GM12865 (cell line): ENCODE data around the gene BORCS5.

Source experiments
- DNase-seq: peaks from one replicate; pipeline ENCODE4 v3.0.0; 2010; ENCODE audit warnings: low read depth
- H3K4me3 ChIP-seq: 2 replicates; pipeline ENCODE4 v1.5.1; 2011; ENCODE audit warnings: mild to moderate bottlenecking, low read depth, low read length, control low read depth
- CTCF ChIP-seq: IDR thresholded peaks from 2 replicates; pipeline ENCODE4 v1.5.1; 2011; ENCODE audit warnings: low read length, control low read depth, low read depth, inconsistent platforms; ENCODE audit not compliant: insufficient read depth; ENCODE audit errors: missing control alignments

The BORCS5 gene

GRCh38 chr12:12327802-12328201, 29.1 kb upstream of the BORCS5 start:
- TF ChIP-seq CTCF = peak; percentile 65
- DNase-seq = peak; percentile 73
- H3K4me3 ChIP-seq = no peak overlapping the region

GRCh38 chr12:12331244-12331771, 25.6 kb upstream of the BORCS5 start:
- no peak for TF ChIP-seq CTCF
- no peak for DNase-seq
- no peak overlapping the region for H3K4me3 ChIP-seq

GRCh38 chr12:12331896-12332295, 25.0 kb upstream of the BORCS5 start:
- no peak for DNase-seq
- H3K4me3 ChIP-seq = no peak overlapping the region
- no peak for TF ChIP-seq CTCF

- TF ChIP-seq CTCF = no peak
- H3K4me3 ChIP-seq = no peak overlapping the region
- no peak for DNase-seq
Observed at GRCh38 chr12:12333407-12334366, 23.2 kb upstream of the BORCS5 start.

GRCh38 chr12:12334367-12335040, 22.4 kb upstream of the BORCS5 start:
- DNase-seq = peak; percentile 86
- TF ChIP-seq CTCF = peak; percentile 79
- H3K4me3 ChIP-seq = no peak overlapping the region

- no peak overlapping the region for H3K4me3 ChIP-seq
- peak; percentile 75 for DNase-seq
- TF ChIP-seq CTCF = no peak
Observed at GRCh38 chr12:12336049-12336411, 20.8 kb upstream of the BORCS5 start.
